ENCODE measurements around the gene BCORL1. TPM values are rescaled to one million over a fixed set of nuclear protein-coding genes. Genes with fewer than 3 reads are reported as not detected.

Gene BCORL1
- total RNA-seq, 1 experiment from 2014 or later = 30.8 TPM

DNA sequence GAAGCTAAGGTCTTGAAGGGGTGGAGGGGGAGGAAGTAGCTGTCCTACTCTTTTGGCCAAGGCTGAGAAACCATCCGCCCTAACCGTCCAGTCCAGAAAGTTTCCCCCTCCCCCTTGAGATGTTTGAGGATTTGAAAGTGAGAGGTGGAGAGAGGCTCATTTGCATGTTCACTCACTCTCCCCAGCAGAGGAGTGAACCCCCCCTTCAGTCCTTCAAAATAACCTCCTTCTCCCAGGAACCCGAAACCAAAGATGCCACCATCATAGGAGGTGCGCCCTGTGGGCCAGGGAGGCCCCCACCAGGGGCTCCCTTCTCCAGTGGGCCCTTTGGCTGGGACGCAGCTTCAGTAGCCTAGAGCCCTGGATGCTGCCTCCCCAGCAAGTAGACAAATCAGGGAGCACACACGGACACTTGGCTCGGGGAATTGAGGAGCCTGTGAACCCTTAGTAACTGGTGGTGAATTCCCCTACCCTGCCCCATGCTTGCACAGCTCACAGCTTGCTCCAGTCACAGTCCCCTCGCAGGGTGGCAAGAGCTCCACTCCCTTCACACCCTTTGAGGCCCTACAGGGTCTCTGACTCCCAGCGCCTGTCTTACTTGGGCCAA, 102.3 kb downstream of the BCORL1 start:
- H3K27ac ChIP-seq (ENCODE audit: low read depth, low read length) = no peak overlapping the region
- ChIA-PET CTCF (no interaction called here), RAD21 (ENCODE audit: low non-redundant PET in 1 of 2, low total read pairs in 2 of 2, uncharacterized antibody in 2 of 2, unreplicated experiment in 2 of 2) (no interaction called here), POLR2A (no interaction called here)
- peaks cover 0 to 3% of the 10 kb centered on the region in 2 experiments; a peak in 1 of 4 replicates for H3K4me1 ChIP-seq (ENCODE audit: control insufficient read depth in 1 of 2, insufficient read depth in 2 of 2, low read length in 2 of 2)
- no peak overlapping the region for H3K4me2 ChIP-seq (ENCODE audit: low read length)
- no peaks in the 10 kb centered on the region for H3K9me2 ChIP-seq (ENCODE audit: insufficient read depth)
- H2AFZ ChIP-seq (ENCODE audit: low read depth, low read length, poor library complexity, severe bottlenecking) = no peak overlapping the region
- no peaks in the 10 kb centered on the region for H4K20me1 ChIP-seq (ENCODE audit: insufficient read depth)
- no peak for TF ChIP-seq POLR2AphosphoS5 (IDR thresholded peaks at IDR 0.05; ENCODE audit: low read depth, low read length)
- intact Hi-C loops (cut with micrococcal nuclease) = no loop called here
- no TSS peak for BruUV-seq (replicated peaks)
- H3K27me3 ChIP-seq (ENCODE audit: insufficient read depth, low read length) = no peaks in the 10 kb centered on the region
- no peaks in the 10 kb centered on the region for H3K36me3 ChIP-seq (ENCODE audit: control insufficient read depth in 1 of 2, insufficient read depth in 2 of 2, low read length in 2 of 2)
- DNase-seq (ENCODE audit: low read depth, low spot score) (no peak), ATAC-seq (no peak)
- H3K9ac ChIP-seq (ENCODE audit: low read length) = no peak overlapping the region
- H3K79me2 ChIP-seq (ENCODE audit: insufficient read depth, low read length) = peaks cover 4% of the 10 kb centered on the region; the same call in 1 of the 2 replicates
- H3K4me3 ChIP-seq (replicated peaks in 1 of 2; ENCODE audit: low read depth in 1 of 2, low read length in 2 of 2) = no peak overlapping the region
- H3K9me3 ChIP-seq (ENCODE audit: control insufficient read depth in 1 of 2, insufficient read depth in 1 of 2, low read depth in 1 of 2, low read length in 2 of 2) = no peaks in the 10 kb centered on the region

GRCh38 chrX:130085551-130086446, 103.4 kb downstream of the BCORL1 start:
- DNase-seq (ENCODE audit: low read depth, low spot score) = no peak
- no peak overlapping the region for H3K27ac ChIP-seq (ENCODE audit: low read depth, low read length)
- no peaks in the 10 kb centered on the region for H3K27me3 ChIP-seq (ENCODE audit: insufficient read depth, low read length)
- no peak overlapping the region for H3K4me3 ChIP-seq (replicated peaks in 1 of 2; ENCODE audit: low read depth in 1 of 2, low read length in 2 of 2)
- H4K20me1 ChIP-seq (ENCODE audit: insufficient read depth) = no peaks in the 10 kb centered on the region
- no peak overlapping the region for H3K9ac ChIP-seq (ENCODE audit: low read length)
- no peak for ATAC-seq
- no TSS peak for BruUV-seq (replicated peaks)
- peaks cover 7% of the 10 kb centered on the region for H3K79me2 ChIP-seq (ENCODE audit: insufficient read depth, low read length)
- H3K4me2 ChIP-seq (ENCODE audit: low read length) = no peak overlapping the region
- ChIA-PET CTCF (no interaction called here), POLR2A (no interaction called here), RAD21 (ENCODE audit: low non-redundant PET in 1 of 2, low total read pairs in 2 of 2, uncharacterized antibody in 2 of 2, unreplicated experiment in 2 of 2) (no interaction called here)
- intact Hi-C loops (cut with micrococcal nuclease) = no loop called here
- H3K9me3 ChIP-seq (ENCODE audit: control insufficient read depth in 1 of 2, insufficient read depth in 1 of 2, low read depth in 1 of 2, low read length in 2 of 2) = no peaks in the 10 kb centered on the region
- H3K9me2 ChIP-seq (ENCODE audit: insufficient read depth) = no peaks in the 10 kb centered on the region
- no peaks in the 10 kb centered on the region for H3K36me3 ChIP-seq (ENCODE audit: control insufficient read depth in 1 of 2, insufficient read depth in 2 of 2, low read length in 2 of 2)
- peaks cover 0 to 10% of the 10 kb centered on the region in 2 experiments; a peak in 1 of 4 replicates for H3K4me1 ChIP-seq (ENCODE audit: control insufficient read depth in 1 of 2, insufficient read depth in 2 of 2, low read length in 2 of 2)
- no peak overlapping the region for H2AFZ ChIP-seq (ENCODE audit: low read depth, low read length, poor library complexity, severe bottlenecking)
- TF ChIP-seq SIN3A (IDR thresholded peaks at IDR 0.05; ENCODE audit: low read depth) (no peak), SP1 (IDR thresholded peaks at IDR 0.05; ENCODE audit: low read depth) (no peak), ELF1 (IDR thresholded peaks at IDR 0.05; ENCODE audit: borderline replicate concordance, low read depth) (no peak), YY1 (IDR thresholded peaks at IDR 0.05; ENCODE audit: extremely low read depth, insufficient replicate concordance, low read depth, low read length) (no peak), CTCF (IDR thresholded peaks at IDR 0.05 in 2 of 3, conservative IDR thresholded peaks at IDR 0.05 in 1 of 3; ENCODE audit: borderline replicate concordance in 1 of 3, insufficient read depth in 1 of 3, low read depth in 2 of 3, low read length in 2 of 3) (no peak), TCF7L2 (IDR thresholded peaks at IDR 0.05; ENCODE audit: borderline replicate concordance, extremely low read depth, insufficient read depth, insufficient read length) (no peak), CEBPB (IDR thresholded peaks at IDR 0.05; ENCODE audit: low read depth) (no peak), POLR2AphosphoS5 (IDR thresholded peaks at IDR 0.05; ENCODE audit: low read depth, low read length) (no peak), MAX (IDR thresholded peaks at IDR 0.05) (no peak), RAD21 (IDR thresholded peaks at IDR 0.05; ENCODE audit: low read depth) (no peak)
- TF ChIP-seq, protein P1, sequence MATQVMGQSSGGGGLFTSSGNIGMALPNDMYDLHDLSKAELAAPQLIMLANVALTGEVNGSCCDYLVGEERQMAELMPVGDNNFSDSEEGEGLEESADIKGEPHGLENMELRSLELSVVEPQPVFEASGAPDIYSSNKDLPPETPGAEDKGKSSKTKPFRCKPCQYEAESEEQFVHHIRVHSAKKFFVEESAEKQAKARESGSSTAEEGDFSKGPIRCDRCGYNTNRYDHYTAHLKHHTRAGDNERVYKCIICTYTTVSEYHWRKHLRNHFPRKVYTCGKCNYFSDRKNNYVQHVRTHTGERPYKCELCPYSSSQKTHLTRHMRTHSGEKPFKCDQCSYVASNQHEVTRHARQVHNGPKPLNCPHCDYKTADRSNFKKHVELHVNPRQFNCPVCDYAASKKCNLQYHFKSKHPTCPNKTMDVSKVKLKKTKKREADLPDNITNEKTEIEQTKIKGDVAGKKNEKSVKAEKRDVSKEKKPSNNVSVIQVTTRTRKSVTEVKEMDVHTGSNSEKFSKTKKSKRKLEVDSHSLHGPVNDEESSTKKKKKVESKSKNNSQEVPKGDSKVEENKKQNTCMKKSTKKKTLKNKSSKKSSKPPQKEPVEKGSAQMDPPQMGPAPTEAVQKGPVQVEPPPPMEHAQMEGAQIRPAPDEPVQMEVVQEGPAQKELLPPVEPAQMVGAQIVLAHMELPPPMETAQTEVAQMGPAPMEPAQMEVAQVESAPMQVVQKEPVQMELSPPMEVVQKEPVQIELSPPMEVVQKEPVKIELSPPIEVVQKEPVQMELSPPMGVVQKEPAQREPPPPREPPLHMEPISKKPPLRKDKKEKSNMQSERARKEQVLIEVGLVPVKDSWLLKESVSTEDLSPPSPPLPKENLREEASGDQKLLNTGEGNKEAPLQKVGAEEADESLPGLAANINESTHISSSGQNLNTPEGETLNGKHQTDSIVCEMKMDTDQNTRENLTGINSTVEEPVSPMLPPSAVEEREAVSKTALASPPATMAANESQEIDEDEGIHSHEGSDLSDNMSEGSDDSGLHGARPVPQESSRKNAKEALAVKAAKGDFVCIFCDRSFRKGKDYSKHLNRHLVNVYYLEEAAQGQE (IDR thresholded peaks at IDR 0.05; ENCODE audit: low read depth) = no peak
